ENCODE results near the gene UNC5A. TPM values are rescaled to one million over a fixed set of nuclear protein-coding genes. Genes with fewer than 3 reads are reported as not detected.
A peak's percentile ranks its signal among the peaks of the same experiment; 100 is the strongest.

Gene UNC5A
- total and polyA plus RNA-seq, 2 of the 8 experiments (the other 6 are each of a cell fraction or from before 2014, with no cell fraction given) = 4.0 to 7.6 TPM

- H2BK20ac ChIP-seq (ENCODE audit: low read length) = no peak overlapping the region
- H3K23me2 ChIP-seq (ENCODE audit: low read depth, low read length) = peaks cover 7% of the 10 kb centered on the region
- H3K14ac ChIP-seq (ENCODE audit: insufficient read length) = no peak overlapping the region
- no peak for TF ChIP-seq ATF3 (IDR thresholded peaks at IDR 0.05; ENCODE audit: insufficient read depth, low read depth, low read length)
- no peak overlapping the region for H3K27ac ChIP-seq (ENCODE audit: low read depth, low read length)
- no peak overlapping the region for H2AK5ac ChIP-seq (ENCODE audit: low read depth, low read length)
- peaks cover 0 to 7% of the 10 kb centered on the region in 2 experiments for H4K20me1 ChIP-seq (replicated peaks in 1 of 2; ENCODE audit: control insufficient read depth in 1 of 2, insufficient read depth in 2 of 2, low read length in 2 of 2)
- H2BK12ac ChIP-seq (ENCODE audit: low read depth, low read length) = no peak overlapping the region
- CTCF ChIA-PET (ENCODE audit: partially characterized antibody) = interaction anchor here (0.7 to 1.7 kb wide), 8 partner anchors 12 to 136 kb away, joined by 3 to 8 read pairs (median 3); no protein-coding TSS in a partner anchor
- POLR2A ChIA-PET (ENCODE audit: partially characterized antibody) = interaction anchor here (0.5 kb wide), 1 partner anchor 135 kb away, joined by 4 read pairs; no protein-coding TSS in a partner anchor
- DNase-seq (ENCODE audit: low read depth in 1 of 2, low spot score in 2 of 2) (no peak), FAIRE-seq (no peak)
- no peak overlapping the region for H3K4me2 ChIP-seq (ENCODE audit: insufficient read depth in 1 of 2, low read depth in 2 of 2, low read length in 2 of 2)
- 91% methylated on average over 2 of the region's 2 CpGs; no CpG with 5 or more reads in 1 of the 2 experiments for WGBS, 2 experiments (ENCODE audit: extremely low coverage in 1 of 2, insufficient coverage in 1 of 2, insufficient read length in 1 of 2, insufficient replicate concordance in 2 of 2, low coverage in 1 of 2, low lambda C conversion rate in 2 of 2, missing lambda C conversion rate in 1 of 2)
- H3K56ac ChIP-seq (replicated peaks; ENCODE audit: insufficient read length, low read depth, low read length) = no peak overlapping the region
- H3K23ac ChIP-seq (ENCODE audit: insufficient read length) = no peak overlapping the region
- no peak overlapping the region for H2BK5ac ChIP-seq (ENCODE audit: low read depth, low read length)
- H3K4me3 ChIP-seq (ENCODE audit: extremely low read depth in 1 of 4, insufficient read depth in 2 of 4, low read depth in 3 of 4, low read length in 4 of 4) = no peak overlapping the region
- no peaks in the 10 kb centered on the region for H3K36me3 ChIP-seq (ENCODE audit: control insufficient read depth in 2 of 4, insufficient read depth in 4 of 4, low read length in 3 of 4)
- H3K9me3 ChIP-seq (ENCODE audit: insufficient read depth in 2 of 2, low read depth in 1 of 2, low read length in 1 of 2) = no peaks in the 10 kb centered on the region
- H3K79me1 ChIP-seq (ENCODE audit: low read depth, low read length) = peaks cover 3% of the 10 kb centered on the region; the same call in 1 of the 2 replicates
- no peak overlapping the region for H4K8ac ChIP-seq (ENCODE audit: extremely low read depth, insufficient read depth, low read length)
- no peak overlapping the region for H2AFZ ChIP-seq (ENCODE audit: low read length)
- H2BK120ac ChIP-seq (replicated peaks; ENCODE audit: low read depth, low read length) = no peak overlapping the region
- H3K4me1 ChIP-seq (replicated peaks in 1 of 4; ENCODE audit: control insufficient read depth in 3 of 4, insufficient read depth in 4 of 4, low read length in 3 of 4) = peaks cover 0 to 9% (median 7%) of the 10 kb centered on the region in 4 experiments; a peak in 4 of 7 replicates
- no peak overlapping the region for H3K9ac ChIP-seq (replicated peaks in 1 of 4; ENCODE audit: extremely low read depth in 1 of 4, low read depth in 3 of 4, low read length in 3 of 4)
- no peak overlapping the region for H4K5ac ChIP-seq (ENCODE audit: insufficient read length, low read depth, low read length)
- no peak overlapping the region for H3K4ac ChIP-seq (replicated peaks; ENCODE audit: insufficient read length, low read depth, low read length)
- H3K27me3 ChIP-seq (replicated peaks in 1 of 4; ENCODE audit: control insufficient read depth in 3 of 4, extremely low read depth in 1 of 4, insufficient read depth in 3 of 4, low read length in 3 of 4) = peaks cover 0 to 2% (median 0%) of the 10 kb centered on the region in 4 experiments; a peak in 1 of 7 replicates
- no peaks in the 10 kb centered on the region for H3K79me2 ChIP-seq (ENCODE audit: control insufficient read depth in 1 of 2, insufficient read depth in 2 of 2, low read length in 2 of 2)
- H4K91ac ChIP-seq (replicated peaks; ENCODE audit: insufficient read length, low read length) = no peak overlapping the region
- no peak overlapping the region for H3K18ac ChIP-seq (ENCODE audit: extremely low read depth, low read length)
- 0 out of 2 replicates have a peak overlapping the region, but pooled peaks have one; percentile 40 for H2BK15ac ChIP-seq (ENCODE audit: low read length)
These were observed 13.4 kb upstream of the UNC5A start for GRCh38 chr5:176796970-176797369.

Measured in H1 (cell line).